NCI-H2029 treated with DMSO at 0.1 percent for 48 hours (cell line): ENCODE measurements around the gene KRT33A.
"Not testable (repeated sequence)": the region's sequence is repeated elsewhere in the genome, so short reads cannot be mapped to it uniquely, and the experiment has no call there.

Source experiments
- DNase-seq: peaks from one replicate; lab custom pipeline; 2025; lab: John Stamatoyannopoulos, UW

KRT33A gene

GRCh38 chr17:41363881-41364280, 13.3 kb upstream of the KRT33A start:
- DNase-seq, result no peak

- no peak for DNase-seq
Measured at GRCh38 chr17:41360296-41360995, 9.8 kb upstream of the KRT33A start.

GRCh38 chr17:41354536-41354935, 3.9 kb upstream of the KRT33A start:
- no peak for DNase-seq

- DNase-seq, result no peak
Measured at GRCh38 chr17:41352597-41353366, 2.2 kb upstream of the KRT33A start.

GRCh38 chr17:41351177-41351576, 549 bp upstream of the KRT33A start:
- DNase-seq, result no peak

GRCh38 chr17:41347869-41348760, 2.5 kb downstream of the KRT33A start:
- no peak for DNase-seq

- not testable (repeated sequence) for DNase-seq
Measured at GRCh38 chr17:41346421-41346820, 4.2 kb downstream of the KRT33A start.

GRCh38 chr17:41345992-41346391, 4.6 kb downstream of the KRT33A start:
- no peak for DNase-seq

GRCh38 chr17:41343029-41343428, 7.6 kb downstream of the KRT33A start:
- no peak for DNase-seq

- DNase-seq, result no peak
Measured at GRCh38 chr17:41340934-41341861, 9.4 kb downstream of the KRT33A start.

- no peak for DNase-seq
Measured at GRCh38 chr17:41340494-41340893, 10.1 kb downstream of the KRT33A start.

- DNase-seq, result no peak
Measured at GRCh38 chr17:41339571-41340172, 11.0 kb downstream of the KRT33A start.

GRCh38 chr17:41338961-41339485, 11.6 kb downstream of the KRT33A start:
- no peak for DNase-seq

- DNase-seq, result no peak
Measured at GRCh38 chr17:41335747-41336146, 14.9 kb downstream of the KRT33A start.

GRCh38 chr17:41334385-41335305, 16.0 kb downstream of the KRT33A start:
- DNase-seq, result no peak

GRCh38 chr17:41333836-41334235, 16.8 kb downstream of the KRT33A start:
- no peak for DNase-seq

- no peak for DNase-seq
Measured at GRCh38 chr17:41333098-41333497, 17.5 kb downstream of the KRT33A start.

- no peak for DNase-seq
Measured at GRCh38 chr17:41332239-41332638, 18.4 kb downstream of the KRT33A start.

- DNase-seq, result no peak
Measured at GRCh38 chr17:41331606-41332005, 19.0 kb downstream of the KRT33A start.
